NCI-H510A (cell line): ENCODE measurements around the gene TMIGD2.
"Not testable (repeated sequence)": the region's sequence is repeated elsewhere in the genome, so short reads cannot be mapped to it uniquely, and the experiment has no call there.

Experiments used
- DNase-seq: peaks from one replicate; lab custom pipeline; 2025; lab: John Stamatoyannopoulos, UW

TMIGD2 gene, protein sequence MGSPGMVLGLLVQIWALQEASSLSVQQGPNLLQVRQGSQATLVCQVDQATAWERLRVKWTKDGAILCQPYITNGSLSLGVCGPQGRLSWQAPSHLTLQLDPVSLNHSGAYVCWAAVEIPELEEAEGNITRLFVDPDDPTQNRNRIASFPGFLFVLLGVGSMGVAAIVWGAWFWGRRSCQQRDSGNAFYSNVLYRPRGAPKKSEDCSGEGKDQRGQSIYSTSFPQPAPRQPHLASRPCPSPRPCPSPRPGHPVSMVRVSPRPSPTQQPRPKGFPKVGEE

DNA sequence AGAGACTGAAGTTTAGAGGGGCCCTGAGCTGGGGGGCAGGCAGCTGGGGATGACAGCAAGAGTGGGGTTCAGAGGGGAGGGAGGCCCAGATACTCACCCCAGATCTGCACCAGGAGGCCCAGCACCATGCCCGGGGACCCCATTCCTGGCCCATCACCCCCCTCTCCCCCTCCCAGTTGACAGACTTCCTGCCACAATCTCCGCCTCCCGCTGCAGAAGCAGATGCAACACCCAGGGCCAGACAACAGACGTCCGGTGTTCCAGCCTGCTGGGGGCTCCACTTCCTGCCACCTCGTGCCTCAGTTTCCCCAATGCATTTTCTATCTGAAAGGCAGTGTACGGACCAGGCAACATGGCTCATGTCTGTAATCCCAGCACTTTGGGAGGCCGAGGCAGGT lies at the start of gene TMIGD2:
Gene TMIGD2 (minus strand): TSS at position 147 of the 398 bp plus-strand sequence. CDS start 4 bp downstream, at position 143.
- no peak for DNase-seq

DNA sequence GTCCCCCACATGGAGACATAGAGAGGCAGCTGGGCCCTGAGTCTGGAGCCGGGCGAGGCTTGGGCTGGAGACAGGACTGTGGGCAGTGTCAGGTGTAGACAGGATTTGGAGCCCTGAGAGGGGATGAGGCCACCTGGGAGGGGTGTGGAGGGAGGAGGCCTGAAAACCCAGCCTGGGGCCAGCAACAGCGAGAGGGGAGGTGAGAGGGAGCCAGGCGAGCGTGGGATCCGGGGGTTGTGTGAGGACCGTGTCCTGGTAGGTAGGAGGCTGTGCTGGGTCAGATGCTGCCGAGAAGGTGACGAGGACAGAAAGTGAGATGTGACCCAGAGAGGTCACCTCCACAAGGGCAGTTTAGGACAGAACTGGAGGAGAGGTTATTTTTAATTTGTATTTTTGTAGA lies 48.5 kb upstream of the TMIGD2 start:
- DNase-seq = no peak

DNA sequence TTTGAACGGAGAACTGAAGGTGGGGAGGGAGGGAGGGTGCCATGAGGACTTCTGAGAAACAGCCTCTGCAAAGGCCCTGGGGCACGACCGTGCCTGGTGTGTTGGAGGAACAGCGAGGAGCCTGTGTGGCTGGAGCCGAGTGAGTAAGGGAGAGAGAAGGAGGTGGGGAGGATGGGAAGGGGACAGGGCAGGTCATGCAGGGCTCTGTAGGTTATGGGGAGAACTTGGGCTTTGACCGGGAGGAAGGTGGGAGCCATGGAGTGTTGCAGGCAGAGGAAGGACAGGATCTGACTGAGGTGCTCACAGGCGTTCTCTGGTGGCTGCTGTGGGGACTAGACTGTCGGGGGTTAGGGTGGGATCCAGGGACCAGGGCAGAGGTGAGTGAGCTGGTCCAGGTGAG lies 47.9 kb upstream of the TMIGD2 start:
- DNase-seq = no peak

DNA sequence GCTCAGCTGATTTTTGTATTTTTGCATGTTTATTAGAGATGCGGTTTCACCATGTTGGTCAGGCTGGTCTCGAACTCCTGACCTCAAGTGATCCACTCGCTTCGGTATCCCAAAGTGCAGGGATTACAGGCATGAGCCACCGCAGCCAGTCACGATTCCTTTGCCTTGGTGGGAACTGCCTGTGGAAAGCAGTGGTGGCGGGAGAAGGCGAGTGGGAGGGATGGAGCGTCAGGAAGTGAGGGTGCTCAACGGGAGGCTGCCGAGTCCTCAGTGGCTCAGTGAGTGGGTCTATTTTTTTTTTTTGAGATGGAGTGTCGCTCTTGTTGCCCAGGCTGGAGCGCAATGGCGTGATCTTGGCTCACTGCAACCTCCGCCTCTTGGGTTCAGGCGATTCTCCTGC lies 47.0 kb upstream of the TMIGD2 start:
- DNase-seq = not testable (repeated sequence)

DNA sequence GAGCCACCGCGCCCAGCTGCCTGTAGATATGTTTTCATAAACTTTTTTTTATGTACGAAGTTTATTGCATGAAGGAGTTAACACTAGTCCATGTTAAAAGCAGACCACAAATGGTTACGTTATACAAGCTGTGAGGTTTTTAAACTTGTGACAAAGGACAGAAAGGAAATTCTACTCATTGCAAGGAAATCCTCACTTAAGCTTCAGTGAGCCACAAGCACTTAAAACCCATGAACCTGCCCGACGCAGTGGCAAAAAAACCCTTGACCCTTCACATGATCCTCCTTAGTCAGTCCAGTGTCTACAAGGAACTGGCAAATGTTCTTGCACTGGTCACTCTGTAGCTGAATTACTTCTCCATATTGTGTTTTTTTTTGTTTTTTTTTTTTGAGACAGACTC lies 45.3 kb upstream of the TMIGD2 start:
- DNase-seq = no peak

DNA sequence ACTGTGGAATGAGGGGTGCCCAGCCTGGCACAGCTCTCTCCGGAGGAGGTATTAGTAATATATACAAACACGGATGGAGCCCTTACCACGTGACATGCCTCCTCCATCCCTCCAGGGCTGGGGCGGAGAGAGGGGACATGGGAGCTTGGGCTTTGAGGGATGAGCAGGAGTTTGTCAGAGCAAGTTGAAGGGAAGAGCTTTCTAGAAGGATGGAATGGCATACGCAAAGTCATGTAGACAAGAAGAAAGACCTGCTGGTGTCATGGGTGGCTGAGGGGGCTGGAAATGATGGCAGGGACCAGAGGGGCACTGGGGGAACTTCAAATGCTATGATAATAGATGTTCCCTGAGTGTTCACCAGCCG lies 43.8 kb upstream of the TMIGD2 start:
- no peak for DNase-seq

DNA sequence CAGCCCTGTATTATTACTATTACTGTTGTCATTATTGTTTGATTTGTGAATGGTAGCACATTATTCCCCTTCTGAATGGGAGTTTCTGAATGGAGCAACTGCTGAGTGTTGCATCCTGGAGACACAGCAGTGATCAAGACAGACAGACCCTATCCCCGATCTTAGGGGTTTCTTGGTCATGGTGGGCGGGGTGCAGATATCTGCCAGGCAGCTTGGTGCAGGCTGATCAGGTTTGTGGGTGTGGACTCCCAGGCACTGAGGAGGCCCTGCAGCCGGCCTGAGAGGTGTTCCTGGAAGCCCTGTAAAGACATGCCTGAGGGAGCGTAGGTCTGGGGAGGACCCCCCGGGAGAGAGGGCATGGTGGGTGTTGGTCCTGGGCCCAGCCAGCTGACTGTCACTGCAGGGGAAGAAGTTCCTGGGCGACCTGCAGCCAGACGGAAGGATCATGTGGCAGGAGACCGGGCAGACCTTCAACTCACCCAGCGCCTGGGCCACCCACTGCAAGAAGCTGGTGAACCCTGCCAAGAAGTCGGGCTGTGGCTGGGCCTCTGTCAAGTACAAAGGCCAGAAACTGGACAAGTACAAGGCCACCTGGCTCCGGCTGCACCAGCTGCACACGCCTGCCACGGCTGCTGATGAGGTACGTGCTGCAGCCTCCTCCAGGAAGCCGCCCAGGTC lies 43.3 kb upstream of the TMIGD2 start:
- DNase-seq = no peak

DNA sequence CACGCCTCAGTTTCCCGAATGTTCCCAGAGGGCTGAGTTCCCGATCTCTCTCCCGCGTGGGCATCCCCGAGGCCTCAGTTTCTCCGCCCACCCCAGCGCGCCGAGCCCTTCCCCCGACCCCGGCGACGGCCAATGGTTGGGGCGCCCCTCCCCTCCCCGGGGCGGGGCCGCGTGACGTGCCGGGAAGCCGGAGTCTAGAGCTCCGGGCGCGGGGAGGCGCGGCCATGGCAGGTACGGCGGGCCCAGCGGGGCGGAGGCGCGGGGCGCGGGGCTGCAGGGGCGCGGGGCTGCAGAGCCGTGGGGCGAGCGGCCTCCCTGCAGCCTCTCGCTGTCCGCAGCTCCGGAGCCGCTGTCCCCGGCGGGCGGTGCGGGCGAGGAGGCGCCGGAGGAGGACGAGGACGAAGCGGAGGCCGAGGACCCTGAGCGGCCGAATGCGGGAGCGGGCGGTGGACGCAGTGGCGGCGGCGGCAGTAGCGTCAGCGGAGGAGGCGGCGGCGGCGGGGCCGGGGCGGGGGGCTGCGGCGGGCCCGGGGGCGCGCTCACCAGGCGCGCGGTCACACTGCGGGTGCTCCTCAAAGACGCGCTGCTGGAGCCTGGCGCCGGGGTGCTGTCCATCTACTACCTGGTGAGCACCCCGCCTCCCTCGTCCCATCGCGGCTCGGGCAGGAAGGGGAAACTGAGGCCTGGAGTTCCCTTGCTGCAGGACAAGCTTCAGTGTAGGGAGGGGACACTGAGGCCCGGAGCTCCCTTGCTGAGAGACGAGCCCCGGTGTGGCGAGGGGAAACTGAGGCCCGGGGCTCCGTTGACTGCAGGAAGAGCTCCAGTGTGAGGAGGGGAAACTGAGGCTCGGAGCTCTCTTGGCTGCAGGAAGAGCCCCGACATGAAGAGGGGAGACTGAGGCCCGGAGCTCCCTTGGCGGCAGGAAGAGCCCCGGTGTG lies 41.5 kb upstream of the TMIGD2 start, which contains the start of gene MPND:
Gene MPND (plus strand): TSS at position 193 of the 938 bp plus-strand sequence. CDS start 32 bp downstream, at position 225.
- DNase-seq = peak; percentile 84

DNA sequence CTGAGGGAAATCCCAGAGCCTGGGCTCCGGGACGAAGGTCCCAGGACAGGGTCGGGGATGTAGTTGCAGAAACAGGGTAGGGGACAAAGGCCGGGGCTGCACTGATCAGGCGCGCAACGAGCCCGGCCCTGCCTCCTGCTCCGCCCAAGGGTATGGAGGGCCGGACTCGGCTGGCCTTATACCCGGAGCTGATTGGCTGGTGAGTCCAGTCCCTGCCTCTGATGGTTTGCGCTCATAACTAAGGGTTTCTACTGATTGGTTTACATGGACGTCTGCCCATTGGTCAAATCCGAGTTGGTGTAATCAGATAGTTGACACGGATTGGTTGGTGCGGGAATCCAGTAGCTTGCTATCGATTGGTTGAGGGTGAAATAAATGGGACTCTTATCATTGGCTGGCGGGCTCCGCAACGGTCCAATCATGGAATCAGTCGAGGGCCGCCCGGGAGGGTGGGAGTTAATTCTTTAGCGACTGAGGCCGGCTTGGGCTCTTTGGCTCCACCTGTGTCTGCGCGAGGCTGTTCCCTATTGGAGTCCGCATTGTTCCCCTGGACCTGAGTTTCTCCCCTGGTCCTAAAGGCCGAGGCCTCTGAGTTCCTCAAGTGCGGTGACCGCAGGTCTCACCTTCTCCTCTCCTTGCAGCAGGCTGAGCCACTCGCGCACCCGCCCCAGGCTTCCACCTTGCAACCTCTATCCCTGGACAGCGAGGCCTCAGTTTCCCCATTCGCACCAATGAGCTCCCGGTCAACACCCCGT lies 40.6 kb upstream of the TMIGD2 start:
- peak; percentile 99 for DNase-seq

DNA sequence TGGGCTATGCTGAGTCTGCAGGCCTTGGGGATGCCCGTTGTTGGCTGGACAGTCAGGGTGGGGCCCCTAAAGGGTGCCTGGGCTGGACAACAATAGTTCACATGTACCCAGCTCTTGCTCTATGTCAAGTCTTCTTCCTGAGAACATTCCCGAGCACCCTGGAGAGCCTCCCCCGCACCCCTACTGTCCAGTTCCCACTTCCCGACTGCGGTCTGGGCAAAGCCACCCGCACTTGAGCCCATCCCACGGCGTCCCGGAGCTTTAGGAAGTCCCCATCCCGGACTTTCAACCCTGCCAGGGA lies 40.1 kb upstream of the TMIGD2 start:
- no peak for DNase-seq

DNA sequence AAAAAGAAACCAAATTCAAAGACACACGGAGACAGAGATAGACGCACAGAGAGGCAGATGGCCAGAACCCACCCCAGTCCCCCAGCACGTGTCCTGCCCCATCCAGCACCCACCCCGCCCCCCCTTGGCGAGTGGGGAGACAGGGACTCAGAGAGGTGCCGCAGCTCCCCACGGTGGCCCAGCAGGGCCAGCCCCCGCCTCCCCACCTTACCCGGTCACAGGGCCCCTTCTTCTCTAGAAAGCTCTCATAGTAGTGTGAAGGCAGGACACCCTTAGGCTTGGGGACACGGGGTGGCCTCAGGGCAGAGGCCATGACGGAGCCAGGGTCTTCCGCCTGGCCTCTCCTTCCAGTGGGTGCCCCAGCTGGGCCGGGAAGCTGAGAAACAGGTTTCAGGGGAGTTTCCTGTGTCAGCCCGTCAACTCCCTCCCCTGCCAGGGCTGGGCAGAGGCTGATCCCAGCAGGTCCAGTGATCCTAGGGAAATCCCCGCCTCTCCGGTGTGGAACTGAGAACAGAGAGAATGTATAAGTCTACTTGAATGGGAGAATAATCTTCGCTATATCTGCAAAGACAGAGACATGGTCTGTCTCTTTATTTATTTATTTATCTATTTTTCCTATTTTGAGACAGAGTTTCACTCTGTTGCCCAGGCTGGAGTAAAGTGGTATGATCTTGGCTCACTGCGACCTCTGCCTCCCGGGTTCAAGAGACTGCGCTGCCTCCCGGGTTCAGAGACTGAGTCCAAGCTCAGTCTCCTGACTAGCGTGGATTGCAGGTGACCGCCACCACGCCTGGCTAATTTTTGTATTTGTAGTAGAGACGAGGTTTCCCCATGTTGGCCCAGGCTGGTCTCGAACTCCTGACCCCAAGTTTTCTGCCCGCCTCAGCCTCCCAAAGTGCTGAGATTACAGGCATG lies 36.5 kb upstream of the TMIGD2 start, which contains the start of gene STAP2:
Gene STAP2 (minus strand): TSS at position 387 of the 915 bp plus-strand sequence. CDS start 74 bp downstream, at position 313.
- DNase-seq = peak; percentile 58

DNA sequence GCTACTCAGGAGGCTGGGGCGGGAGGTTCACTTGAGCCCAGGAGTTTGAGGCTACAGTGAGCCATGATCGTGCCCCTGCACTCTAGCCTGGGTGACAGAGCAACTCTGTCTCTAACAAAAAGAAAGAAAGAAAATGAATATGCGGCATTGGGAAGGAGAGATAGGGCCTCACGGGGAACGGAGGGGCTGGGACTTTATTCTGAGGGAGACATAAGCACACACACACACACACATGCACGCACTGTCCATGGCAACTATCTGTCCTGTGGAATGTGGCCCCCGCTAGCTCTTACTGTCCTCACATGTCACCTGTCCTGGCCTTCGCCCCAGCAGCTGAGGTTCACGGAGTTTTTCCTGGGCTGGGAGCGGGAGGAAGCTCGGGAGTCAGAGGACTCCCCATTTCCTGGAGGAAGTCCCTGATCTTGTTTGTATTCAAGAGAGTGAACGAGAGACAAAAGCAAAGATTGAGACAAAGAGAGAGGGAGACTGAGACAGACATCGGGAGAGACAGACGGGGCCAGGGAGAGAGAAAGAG lies 35.8 kb upstream of the TMIGD2 start:
- DNase-seq = no peak

DNA sequence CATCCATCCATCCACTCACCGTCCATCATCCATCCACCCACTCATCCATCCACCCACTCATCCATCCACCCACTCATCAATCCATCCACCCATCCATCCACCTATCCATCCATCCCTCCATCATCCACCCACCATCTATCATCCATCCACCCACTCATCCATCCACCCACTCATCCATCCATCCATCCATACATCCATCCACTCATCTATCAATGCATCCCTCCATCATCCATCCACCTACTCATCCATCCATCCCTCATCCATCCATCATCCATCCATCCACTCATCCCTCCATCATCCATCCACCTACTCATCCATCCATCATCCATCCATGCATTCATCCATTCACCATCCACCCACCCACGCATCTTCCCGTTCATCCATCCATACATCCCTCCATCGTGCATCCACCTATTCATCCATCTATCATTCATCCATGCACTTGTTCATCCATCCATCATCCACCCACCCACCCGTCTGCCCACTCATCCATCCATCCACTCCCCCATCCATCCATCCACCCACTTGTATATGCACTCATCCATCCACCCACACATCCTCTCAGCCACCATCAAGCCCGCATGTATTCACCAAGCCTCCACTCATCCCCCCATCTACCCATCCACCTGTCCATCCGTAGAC lies 32.9 kb upstream of the TMIGD2 start:
- no peak for DNase-seq

DNA sequence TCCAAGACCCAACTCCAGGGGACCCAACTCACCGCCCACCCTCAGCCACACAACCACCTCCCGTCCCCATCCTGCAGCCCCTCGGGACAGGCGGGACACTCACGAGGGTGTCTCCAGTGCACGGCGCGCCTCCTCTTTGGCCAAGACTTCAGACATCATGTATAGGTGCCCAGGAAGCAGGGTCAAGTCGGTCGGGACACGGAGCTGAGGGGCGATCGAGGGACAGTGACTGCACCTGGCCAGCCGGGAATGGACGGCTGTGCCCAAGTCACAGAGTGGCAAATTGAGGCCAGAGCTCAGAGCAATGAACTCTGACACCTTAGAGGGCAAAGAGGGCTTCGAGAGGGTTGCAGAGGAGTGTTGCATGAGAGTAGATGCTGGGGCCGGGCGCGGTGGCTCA lies 27.7 kb upstream of the TMIGD2 start:
- DNase-seq = no peak

DNA sequence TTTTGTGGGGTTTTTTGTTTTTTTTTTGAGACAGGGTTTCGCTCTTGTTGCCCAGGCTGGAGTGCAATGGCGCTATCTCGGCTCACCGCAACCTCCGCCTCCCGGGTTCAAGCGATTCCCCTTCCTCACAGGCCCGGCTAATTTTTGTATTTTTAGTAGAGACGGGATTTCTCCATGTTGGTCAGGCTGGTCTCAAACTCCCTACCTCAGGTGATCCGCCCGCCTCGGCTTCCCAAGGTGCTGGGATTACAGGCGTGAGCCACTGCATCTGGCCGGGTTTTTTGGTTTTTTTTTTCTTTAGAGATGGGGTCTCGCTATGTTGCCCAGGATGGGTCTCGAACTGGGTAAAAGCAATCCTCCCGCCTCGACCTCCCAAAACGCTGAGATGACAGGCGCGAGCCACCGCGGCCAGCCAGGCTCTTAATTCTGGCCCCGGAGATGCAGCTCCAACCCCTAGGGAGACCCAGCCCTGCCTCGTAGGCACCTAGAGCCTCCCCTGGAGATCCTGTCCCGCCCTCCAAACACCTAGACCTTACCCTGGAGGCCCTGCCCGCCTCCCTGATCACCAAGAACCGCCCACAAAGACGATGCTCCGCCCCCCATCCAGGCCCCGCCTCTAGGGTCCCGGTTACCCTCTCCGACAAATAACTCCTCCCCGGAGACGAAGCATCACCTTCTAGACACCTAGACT lies 26.9 kb upstream of the TMIGD2 start:
- not testable (repeated sequence) for DNase-seq

DNA sequence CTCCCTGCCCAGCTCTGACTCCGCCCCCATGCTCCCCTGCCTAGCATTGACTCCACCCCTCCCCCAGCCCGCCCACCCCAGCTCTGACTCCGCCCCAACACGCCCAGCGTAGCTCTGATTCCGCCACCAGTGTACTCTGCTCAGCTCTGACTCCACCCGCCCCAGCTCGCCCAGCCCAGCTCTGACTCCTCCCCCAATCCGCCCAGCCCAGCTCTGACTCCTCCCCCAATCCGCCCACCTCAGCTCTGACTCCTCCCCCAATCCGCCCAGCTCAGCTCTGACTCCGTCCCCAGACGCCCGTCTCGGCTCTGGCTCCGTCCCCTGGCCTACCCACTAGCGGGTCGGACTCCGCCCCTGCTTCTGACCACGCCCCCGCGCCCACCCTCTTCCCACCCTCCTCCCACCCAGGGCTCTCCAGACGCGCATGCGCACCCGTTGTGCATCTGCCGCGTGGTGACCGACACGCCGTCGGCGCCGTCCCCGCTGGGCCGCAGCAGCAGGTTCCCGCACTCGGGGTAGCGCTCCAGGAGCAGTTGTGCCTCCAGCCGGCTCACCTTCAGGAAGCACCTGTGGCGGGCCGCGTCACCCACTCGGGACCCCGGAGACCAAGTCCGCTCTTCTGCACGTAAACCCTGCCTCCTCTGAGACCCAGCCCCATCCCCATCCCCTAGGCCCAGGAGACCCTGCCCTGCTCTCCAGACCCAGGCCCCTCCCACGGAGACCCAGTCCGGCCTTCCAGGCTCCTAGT lies 26.2 kb upstream of the TMIGD2 start:
- DNase-seq = no peak

DNA sequence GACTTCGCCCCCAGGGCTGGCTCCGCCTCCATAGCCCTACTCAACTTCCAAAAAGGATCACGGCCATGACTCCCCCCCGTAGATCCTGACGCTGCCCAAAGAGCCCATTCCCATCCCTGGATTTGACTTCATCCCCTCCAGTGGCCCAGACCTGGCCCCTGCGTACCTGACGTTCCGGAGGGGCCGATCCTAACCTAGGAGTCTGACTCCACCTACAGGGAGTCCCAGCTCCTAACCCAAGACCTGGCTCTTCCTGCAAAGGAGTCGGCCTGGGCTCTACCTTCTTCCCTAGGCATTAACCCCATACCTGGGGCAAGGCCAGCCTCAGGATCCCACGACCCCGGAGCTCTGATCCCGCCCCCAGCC lies 25.7 kb upstream of the TMIGD2 start:
- DNase-seq = no peak

DNA sequence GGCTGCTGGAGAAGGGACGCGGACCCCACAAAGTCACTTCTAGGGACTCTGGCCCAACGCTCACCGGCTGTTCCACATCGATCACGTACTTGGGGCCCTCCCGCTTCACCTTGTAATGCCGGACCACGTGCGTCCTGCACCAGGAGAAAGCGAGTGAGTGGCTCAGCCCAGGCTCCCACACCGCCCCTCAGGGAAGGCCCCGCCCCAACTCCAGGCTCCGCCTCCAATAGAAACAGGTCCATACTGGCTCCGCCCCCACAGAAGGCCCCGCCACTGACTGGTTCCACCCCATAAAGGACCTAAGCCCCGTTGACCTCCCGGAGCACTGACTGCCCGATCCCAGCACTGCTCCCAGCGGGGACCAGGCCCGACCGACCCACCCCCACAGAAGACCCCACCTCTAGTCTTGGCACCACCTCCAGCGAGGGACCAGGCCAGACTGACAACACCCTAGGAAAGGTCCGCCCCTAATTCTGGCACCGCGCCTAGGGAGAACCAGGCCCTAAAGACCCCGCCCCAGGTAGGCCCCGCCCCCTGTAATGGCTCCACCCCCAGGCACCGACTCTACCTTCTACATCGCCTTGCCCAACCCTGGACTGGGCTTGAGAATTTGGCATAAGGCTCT lies 25.2 kb upstream of the TMIGD2 start:
- no peak for DNase-seq
